Midbrain (tissue), 1 donor: ENCODE results near the gene DIP2C.
"Not testable (repeated sequence)": the region's sequence is repeated elsewhere in the genome, so short reads cannot be mapped to it uniquely, and the experiment has no call there.

Experiments used
- DNase-seq: peaks from one replicate; lab custom pipeline; 2025; lab: John Stamatoyannopoulos, UW

Gene DIP2C, protein sequence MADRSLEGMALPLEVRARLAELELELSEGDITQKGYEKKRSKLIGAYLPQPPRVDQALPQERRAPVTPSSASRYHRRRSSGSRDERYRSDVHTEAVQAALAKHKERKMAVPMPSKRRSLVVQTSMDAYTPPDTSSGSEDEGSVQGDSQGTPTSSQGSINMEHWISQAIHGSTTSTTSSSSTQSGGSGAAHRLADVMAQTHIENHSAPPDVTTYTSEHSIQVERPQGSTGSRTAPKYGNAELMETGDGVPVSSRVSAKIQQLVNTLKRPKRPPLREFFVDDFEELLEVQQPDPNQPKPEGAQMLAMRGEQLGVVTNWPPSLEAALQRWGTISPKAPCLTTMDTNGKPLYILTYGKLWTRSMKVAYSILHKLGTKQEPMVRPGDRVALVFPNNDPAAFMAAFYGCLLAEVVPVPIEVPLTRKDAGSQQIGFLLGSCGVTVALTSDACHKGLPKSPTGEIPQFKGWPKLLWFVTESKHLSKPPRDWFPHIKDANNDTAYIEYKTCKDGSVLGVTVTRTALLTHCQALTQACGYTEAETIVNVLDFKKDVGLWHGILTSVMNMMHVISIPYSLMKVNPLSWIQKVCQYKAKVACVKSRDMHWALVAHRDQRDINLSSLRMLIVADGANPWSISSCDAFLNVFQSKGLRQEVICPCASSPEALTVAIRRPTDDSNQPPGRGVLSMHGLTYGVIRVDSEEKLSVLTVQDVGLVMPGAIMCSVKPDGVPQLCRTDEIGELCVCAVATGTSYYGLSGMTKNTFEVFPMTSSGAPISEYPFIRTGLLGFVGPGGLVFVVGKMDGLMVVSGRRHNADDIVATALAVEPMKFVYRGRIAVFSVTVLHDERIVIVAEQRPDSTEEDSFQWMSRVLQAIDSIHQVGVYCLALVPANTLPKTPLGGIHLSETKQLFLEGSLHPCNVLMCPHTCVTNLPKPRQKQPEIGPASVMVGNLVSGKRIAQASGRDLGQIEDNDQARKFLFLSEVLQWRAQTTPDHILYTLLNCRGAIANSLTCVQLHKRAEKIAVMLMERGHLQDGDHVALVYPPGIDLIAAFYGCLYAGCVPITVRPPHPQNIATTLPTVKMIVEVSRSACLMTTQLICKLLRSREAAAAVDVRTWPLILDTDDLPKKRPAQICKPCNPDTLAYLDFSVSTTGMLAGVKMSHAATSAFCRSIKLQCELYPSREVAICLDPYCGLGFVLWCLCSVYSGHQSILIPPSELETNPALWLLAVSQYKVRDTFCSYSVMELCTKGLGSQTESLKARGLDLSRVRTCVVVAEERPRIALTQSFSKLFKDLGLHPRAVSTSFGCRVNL (N-terminal part only)

DNA sequence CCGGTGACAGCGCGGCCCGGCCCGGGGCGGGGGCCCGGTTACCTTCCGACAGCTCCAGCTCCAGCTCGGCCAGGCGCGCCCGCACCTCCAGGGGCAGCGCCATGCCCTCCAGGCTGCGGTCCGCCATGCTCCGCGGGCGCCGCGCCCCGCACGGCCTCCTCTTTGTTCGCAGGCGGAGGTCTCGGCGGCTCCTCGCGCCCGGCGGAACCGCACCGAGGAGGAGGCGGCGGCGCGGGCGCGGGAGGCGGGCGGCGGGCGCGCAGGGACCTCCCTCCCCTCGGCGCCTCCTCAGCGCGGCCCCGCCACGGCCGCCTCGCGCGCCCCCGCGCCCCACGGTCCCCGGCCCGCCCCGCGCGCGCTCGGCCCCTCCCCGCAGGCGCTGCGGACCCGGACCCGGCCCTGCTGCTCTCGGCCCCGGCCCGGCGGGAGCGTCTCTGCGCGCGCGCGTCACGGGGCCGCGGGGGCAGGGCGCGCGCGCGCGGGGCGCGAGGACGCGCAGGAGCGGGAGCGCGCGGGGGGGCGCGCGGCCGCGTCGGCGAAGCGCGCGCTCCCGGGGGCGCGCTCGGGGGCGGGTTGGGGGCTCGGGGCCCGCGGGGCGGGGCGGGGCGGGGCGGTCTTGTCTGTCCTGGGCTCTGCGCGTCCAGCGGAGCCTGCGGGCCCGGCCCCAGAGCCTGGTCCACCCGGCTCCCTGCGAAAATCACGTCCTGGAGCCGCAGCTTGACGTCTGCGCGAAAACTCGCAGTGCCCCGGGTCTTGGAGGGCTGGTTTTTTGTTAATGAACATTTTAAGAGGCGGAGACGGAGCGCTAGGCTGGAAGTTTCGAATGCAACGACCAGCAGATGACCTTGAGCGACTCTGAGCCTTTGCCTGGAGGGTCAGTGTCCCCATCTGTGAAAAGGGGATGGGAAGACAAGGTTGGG, at the start of gene DIP2C:
TSS of gene DIP2C (minus strand) at position 217 of the 920 bp plus-strand sequence. CDS start at position 127, 90 bp downstream.
- DNase-seq, result peak; percentile 57

GRCh38 chr10:734481-734880, 45.0 kb upstream of the DIP2C start:
- DNase-seq, result no peak

DNA sequence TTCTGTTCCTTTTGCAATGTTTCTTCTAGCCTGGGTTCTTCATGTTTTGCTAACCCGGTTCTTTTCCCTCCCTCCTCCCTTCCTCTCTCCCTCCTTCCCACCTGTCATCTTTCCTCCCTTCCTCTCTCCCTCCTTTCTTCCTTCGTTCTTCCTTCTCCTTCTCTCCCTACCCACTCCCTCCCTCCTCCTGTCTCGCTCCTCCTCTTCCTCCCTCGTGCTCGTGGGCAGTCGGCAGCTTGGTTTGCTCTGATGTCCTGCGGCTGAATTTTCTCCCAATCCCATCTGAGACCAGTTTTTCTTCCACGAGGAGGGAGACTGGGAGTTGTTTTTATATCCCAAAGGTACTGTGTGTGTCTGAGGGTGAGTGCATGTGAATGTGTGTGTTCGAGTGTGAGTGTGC, 43.6 kb upstream of the DIP2C start:
- DNase-seq, result no peak

DNA sequence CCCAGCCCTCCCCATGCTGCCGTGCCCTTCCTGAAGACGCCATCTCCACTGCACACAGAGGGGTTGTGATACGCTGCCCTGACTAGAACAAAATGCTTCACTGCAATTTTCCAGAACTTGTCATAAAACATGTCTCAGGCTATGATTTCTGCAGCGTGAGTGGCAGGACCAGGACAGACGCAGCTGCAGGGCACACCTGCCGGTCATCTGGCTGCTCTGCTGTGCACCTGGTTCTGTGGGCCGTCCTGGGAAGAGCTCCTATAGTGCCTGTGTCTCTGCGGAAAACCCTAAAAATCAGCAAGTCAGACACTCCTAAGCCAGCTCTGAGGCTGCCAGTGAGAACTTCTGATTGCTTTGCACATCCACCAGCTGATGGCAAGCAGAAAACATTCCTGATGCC, 39.7 kb upstream of the DIP2C start:
- no peak for DNase-seq

DNA sequence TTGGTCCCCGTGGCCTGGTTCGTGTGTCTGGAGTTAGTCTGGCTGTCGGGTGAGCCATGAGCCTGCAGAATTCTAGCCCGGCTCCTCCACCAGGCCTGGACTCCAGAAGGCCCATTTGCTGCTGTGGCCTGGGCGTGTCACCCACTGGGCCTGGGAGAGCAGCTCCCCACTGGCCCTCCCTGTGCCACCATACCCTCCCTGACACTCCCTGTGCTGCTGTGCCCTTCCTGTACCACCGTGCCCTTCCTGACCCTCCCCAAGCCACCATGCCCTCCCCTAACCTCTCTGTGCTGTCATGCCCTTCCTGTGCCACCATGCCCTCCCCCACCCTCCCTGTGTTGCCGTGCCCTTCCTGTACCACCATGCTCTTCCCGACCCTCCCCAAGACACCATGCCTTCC, 39.1 kb upstream of the DIP2C start:
- no peak for DNase-seq

GRCh38 chr10:727162-727790, 37.8 kb upstream of the DIP2C start:
- DNase-seq, result no peak

GRCh38 chr10:725786-726185, 36.3 kb upstream of the DIP2C start:
- DNase-seq, result no peak

- no peak for DNase-seq
Observed at GRCh38 chr10:725302-725701, 35.8 kb upstream of the DIP2C start.

- no peak for DNase-seq
Observed at GRCh38 chr10:723973-724372, 34.5 kb upstream of the DIP2C start.

DNA sequence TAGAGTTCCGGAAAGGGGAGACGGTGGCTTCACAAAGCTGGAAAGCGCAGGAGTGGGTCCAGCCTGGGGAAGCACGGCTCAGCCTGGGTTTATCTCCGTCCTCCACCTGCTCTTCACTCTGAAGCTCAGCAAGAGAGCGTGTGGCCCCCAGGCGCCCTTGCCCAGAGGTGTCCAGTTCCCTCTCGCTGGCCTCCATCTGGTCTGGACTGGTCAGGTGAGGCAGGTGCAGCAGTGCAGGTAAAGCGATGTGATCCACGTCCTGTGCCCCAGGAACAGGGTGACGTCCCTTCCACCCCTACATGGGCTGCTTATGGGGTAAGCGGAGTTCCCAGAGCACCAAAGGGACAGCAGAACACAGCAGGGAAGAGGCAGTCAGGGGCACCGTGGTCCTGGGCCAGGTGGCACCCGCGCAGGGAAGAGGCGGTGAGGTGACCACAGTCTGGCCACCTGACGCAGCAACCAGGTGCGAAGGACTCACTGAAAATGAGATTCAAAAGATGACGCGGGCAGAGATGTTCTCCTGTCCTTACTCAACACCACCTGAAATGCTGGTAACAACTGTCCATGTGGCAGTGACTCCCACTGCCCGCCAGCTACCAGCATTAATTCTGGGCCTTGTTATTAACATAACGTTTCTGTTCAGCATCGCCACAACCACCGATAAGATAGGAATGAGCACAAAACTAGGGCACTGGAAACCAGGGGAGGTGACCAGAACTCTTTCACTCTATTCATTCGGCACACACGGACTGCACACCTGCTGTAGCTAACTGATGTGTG, 33.0 kb upstream of the DIP2C start:
- no peak for DNase-seq

- no peak for DNase-seq
Observed at GRCh38 chr10:718143-718700, 28.8 kb upstream of the DIP2C start.

DNA sequence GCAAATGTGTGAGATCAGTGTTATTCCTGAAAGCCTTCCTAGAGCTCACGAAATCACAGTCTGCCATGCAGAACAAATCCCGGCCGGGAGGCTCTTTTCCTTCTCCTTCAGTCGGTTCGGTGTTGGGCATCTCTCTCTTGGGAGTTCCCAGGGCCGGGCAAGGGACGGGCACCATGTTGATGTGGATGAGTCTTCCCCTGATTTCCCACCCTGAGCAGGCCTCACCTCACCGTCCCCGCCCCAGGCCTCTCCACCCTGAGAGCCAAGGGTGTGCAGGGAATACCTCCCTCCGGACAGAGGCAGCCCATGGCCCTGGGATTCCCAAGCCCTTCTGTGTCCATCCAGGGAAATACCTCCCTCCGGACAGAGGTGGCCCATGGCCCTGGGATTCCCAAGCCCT, 28.0 kb upstream of the DIP2C start:
- no peak for DNase-seq

- no peak for DNase-seq
Observed at GRCh38 chr10:716821-717220, 27.4 kb upstream of the DIP2C start.

GRCh38 chr10:714214-714613, 24.7 kb upstream of the DIP2C start:
- DNase-seq, result no peak

DNA sequence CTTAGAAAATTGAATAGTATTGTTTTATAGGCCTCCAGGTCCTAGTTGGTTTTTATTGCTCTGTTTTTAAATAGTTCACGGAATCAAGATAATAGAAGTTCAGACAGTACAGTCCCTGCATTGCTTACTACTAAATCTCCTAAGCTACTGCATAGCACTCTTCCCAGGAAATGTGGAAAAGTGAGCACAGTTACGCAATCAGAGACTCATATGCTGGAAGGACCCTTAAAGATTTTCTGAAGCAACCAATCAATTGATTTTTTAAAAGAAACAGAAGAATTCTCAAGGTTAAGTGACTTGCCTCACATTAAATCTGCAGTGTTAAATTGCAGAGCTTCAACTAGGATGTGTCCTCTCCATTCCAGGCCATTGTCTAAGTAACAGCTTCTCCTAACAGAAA, 23.1 kb upstream of the DIP2C start:
- DNase-seq, result no peak

- no peak for DNase-seq
Observed at GRCh38 chr10:712089-712488, 22.6 kb upstream of the DIP2C start.

DNA sequence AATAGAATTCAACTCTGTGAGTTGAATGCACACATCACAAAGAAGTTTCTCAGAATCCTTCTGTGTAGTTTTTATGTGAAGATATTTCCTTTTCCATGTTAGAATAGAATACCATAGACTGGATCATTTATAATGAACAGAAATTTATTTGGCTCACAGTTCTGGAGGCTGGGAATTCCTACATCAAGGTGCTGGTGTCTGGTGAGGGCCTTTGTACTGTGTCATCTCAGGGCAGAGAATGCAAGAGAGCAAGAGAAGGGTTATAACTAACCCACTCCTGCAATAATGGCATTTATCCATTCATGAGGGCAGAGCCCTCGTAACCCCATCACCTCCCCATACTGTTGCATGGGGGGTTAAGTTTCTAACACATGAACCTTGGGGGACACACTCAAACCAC, 18.4 kb upstream of the DIP2C start:
- no peak for DNase-seq

DNA sequence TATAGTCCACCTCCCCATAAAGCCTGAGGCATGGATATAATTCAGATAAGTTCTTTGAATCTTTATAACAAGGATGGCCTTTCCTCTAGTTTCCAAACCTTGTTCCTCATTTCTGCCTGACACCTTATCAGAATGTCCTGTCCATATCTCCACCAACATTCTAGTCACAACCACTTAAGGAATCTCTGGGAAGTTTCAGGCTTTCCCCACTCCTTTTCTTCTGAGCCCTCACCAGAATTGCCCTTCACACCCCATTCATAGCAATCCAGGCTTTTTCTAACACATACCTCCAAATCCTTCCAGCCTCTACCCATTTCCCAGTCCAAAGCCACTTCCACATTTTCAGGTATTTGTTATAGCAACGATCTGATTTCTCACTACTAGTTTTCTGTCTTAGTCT, 18.0 kb upstream of the DIP2C start:
- no peak for DNase-seq

GRCh38 chr10:703118-703517, 13.7 kb upstream of the DIP2C start:
- no peak for DNase-seq

DNA sequence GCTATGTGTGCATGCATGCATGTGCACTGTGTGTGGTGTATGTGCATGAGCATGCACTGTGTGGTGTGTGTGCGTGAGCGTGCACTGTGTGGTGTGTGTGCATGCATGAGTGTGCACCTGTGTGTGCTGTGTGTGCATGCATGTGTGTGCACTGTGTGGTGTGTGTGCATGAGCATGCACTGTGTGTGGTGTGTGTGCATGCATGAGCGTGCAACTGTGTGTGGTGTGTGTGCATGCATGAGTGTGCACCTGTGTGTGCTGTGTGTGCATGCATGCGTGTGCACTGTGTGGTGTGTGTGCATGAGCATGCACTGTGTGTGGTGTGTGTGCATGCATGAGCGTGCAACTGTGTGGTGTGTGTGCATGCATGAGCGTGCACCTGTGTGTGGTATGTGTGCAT, 10.7 kb upstream of the DIP2C start:
- DNase-seq, result not testable (repeated sequence)
